RWPE2 (cell line): Measurements from ENCODE around the gene UNCX.

Source experiments
- ATAC-seq: fragments of 200-7000 bp; cut with Tn5 transposase; 3 replicates; pipeline ENCODE4 v1.9.1; 2021; ENCODE audit warnings: low read depth
- DNase-seq: peaks from one replicate; pipeline ENCODE4 v3.0.0-alpha.2; 2020; ENCODE audit warnings: low spot score
- H3K27ac ChIP-seq: fragments of 450-650 bp; 2 replicates; pipeline ENCODE4 v1.5.1; 2017; ENCODE audit warnings: mild to moderate bottlenecking; ENCODE audit not compliant: poor library complexity, severe bottlenecking
- H3K27me3 ChIP-seq: fragments of 250-450 bp; sonication (Bioruptor Pico); 2 replicates; pipeline ENCODE4 v1.5.1; 2021; ENCODE audit warnings: mild to moderate bottlenecking, moderate library complexity; ENCODE audit not compliant: insufficient read depth, poor library complexity, severe bottlenecking
- H3K36me3 ChIP-seq: fragments of 250-450 bp; sonication (Bioruptor Pico); 2 replicates; pipeline ENCODE4 v1.5.1; 2020; ENCODE audit warnings: low read depth, mild to moderate bottlenecking, moderate library complexity
- H3K4me1 ChIP-seq: fragments of 250-450 bp; sonication (Bioruptor Pico); 2 replicates; pipeline ENCODE4 v1.5.1; 2021; ENCODE audit warnings: mild to moderate bottlenecking, moderate library complexity; ENCODE audit not compliant: insufficient read depth, poor library complexity, severe bottlenecking
- H3K4me3 ChIP-seq: fragments of 250-450 bp; sonication (Bioruptor Pico); 2 replicates; pipeline ENCODE4 v1.5.1; 2021; ENCODE audit warnings: mild to moderate bottlenecking, moderate library complexity; ENCODE audit not compliant: severe bottlenecking
- H3K9me3 ChIP-seq: fragments of 250-450 bp; sonication (Bioruptor Pico); 2 replicates; pipeline ENCODE4 v1.5.1; 2021; ENCODE audit warnings: mild to moderate bottlenecking, moderate library complexity; ENCODE audit not compliant: severe bottlenecking
- TF ChIP-seq, protein P1 (sequence below): fragments of 450-650 bp; IDR thresholded peaks from one replicate; pipeline ENCODE4 v1.5.1; 2017; ENCODE audit warnings: mild to moderate bottlenecking, moderate library complexity; ENCODE audit not compliant: poor library complexity, severe bottlenecking

UNCX gene

DNA sequence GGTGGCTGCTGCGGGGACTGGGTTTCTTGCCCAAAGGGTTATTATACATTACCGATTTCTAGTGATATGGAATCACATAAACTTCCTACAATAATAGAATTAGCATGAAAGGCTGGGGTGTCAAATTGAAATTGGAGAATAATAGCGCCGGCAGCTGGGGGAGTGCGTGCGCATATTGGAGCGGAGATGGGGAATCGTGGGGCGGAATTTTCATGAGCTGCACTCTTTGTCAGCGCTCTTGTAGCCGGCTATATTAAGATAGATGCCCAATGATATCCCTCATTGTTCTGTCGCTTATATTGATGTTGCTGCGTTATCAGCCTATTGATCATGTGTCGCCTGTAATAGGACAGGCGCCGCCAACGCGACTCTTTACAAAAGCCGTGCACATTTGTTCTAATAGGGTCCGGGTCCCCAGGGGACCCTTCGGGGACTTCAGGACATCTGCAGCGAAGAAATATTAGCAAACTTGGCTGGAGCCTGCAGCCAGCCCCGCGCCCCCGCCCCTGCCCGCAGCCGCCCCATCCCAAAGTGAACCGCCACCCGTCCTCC, 5.1 kb downstream of the UNCX start:
- Histone ChIP-seq H3K36me3 (no peaks in the 10 kb centered on the region), H3K4me3 (no peak overlapping the region), H3K9me3 (no peaks in the 10 kb centered on the region), H3K27ac (no peak overlapping the region), H3K27me3 (peaks cover 85% of the 10 kb centered on the region), H3K4me1 (no peaks in the 10 kb centered on the region)
- DNase-seq = no peak
- no peak for ATAC-seq
- TF ChIP-seq, protein P1, sequence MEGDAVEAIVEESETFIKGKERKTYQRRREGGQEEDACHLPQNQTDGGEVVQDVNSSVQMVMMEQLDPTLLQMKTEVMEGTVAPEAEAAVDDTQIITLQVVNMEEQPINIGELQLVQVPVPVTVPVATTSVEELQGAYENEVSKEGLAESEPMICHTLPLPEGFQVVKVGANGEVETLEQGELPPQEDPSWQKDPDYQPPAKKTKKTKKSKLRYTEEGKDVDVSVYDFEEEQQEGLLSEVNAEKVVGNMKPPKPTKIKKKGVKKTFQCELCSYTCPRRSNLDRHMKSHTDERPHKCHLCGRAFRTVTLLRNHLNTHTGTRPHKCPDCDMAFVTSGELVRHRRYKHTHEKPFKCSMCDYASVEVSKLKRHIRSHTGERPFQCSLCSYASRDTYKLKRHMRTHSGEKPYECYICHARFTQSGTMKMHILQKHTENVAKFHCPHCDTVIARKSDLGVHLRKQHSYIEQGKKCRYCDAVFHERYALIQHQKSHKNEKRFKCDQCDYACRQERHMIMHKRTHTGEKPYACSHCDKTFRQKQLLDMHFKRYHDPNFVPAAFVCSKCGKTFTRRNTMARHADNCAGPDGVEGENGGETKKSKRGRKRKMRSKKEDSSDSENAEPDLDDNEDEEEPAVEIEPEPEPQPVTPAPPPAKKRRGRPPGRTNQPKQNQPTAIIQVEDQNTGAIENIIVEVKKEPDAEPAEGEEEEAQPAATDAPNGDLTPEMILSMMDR = no peak

DNA sequence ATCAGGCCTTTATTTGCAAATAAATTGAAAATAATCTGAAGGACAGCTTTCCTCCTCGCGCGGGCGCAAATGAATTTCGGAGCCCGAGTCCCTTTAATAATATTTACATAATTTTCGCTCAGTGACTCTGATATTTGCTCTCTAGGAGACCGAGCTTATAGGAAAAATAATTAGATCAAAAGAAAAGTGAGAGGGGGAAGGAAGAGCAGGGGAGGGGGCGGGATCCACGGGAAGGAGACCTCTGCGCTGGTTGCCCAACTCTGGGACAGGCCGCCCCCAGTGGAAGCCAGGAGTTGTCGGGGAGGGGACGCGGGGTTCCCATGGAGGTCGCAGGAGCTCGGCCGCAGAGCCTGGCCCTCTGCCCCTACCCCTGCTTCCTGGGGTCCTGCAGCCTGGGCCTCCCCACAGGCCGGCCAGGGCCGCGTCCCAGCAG, 5.8 kb downstream of the UNCX start:
- DNase-seq (no peak), ATAC-seq (no peak)
- TF ChIP-seq, protein P1 = no peak
- H3K4me1 ChIP-seq = no peaks in the 10 kb centered on the region
- H3K4me3 ChIP-seq = no peak overlapping the region
- H3K27ac ChIP-seq = no peak overlapping the region
- H3K9me3 ChIP-seq = no peaks in the 10 kb centered on the region
- peaks cover 90% of the 10 kb centered on the region for H3K27me3 ChIP-seq
- H3K36me3 ChIP-seq = no peaks in the 10 kb centered on the region

DNA sequence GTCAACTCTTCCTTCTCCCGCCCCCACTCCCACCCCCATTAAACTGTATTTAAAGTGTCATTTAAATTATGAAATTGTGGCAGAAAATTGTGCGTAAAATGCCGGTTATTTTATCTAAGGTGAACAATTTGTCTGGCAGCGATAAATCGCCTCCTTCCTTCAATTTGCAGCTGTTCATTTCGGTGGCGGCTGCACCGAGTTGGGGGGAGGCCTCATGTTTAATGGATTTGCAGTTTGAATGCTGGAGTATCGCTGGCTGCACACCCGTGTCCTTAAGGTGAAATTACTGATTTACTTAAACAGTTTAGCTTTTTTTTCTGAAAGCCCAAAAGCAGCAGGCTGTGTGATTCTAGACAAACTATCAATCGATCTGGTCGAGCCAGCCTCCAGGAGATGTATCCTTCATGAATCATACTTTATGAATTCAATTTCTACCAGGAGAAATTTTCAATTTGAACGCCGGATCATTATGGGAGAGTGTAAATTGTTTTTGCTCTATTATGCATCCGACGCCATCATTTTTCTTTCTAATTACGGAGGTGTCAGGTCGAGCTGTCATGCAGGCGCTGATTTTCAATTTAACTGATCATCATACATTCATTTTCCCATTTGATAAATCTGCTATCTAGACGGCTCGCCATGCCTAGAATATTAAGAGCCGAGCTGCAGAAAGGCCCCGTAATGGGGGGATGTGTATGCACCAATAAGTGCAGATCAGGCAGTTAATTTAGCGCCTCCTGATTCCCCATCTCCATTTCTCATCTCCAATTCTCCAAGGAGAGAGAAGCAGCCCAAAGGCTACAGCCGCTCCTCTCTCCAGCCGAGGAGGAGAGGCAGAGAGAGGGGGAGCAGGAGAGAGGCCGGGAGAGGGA, 6.5 kb downstream of the UNCX start:
- H3K9me3 ChIP-seq = no peaks in the 10 kb centered on the region
- ATAC-seq (no peak), DNase-seq (no peak)
- TF ChIP-seq, protein P1 = no peak
- no peak overlapping the region for H3K4me3 ChIP-seq
- no peak overlapping the region for H3K27ac ChIP-seq
- peaks cover 90% of the 10 kb centered on the region for H3K27me3 ChIP-seq
- no peaks in the 10 kb centered on the region for H3K4me1 ChIP-seq
- H3K36me3 ChIP-seq = no peaks in the 10 kb centered on the region

DNA sequence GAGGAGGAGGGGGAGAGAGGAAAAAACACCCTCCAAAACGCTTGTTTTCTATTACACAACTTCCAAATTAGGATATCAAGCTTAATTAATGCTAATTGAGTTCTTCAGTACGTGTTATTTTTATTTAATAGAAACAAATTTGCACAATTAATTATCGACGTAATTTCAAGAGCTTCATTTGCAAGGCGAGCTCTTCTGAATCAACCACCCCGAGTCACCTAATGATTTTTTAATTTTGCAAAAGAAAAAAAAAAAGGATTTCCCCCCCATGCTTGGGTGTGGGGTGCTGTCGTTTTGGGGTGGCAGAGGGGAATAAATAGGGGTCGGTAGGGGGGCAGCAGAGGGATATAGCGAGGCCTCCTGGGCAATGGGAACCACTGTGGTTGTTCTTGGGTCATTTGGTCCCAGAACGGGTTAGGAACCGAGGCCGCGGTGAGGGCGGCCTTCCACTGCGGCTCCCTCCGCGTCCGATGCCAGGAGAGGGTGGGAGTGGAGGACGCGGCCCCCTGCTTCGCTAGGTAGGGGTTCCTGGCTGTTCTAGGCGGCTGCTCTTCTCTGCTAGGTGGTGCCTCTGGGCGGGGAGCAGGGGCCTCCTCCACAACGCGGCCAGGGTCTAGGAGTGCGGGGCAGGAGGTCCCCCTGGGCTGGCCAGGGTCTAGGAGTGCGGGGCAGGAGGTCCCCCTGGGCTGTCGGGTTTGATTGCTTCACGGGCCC, 7.3 kb downstream of the UNCX start:
- no peaks in the 10 kb centered on the region for H3K36me3 ChIP-seq
- no peak overlapping the region for H3K27ac ChIP-seq
- no peaks in the 10 kb centered on the region for H3K9me3 ChIP-seq
- no peak for DNase-seq
- TF ChIP-seq, protein P1 = no peak
- H3K27me3 ChIP-seq = peaks cover 90% of the 10 kb centered on the region
- H3K4me3 ChIP-seq = no peak overlapping the region
- no peaks in the 10 kb centered on the region for H3K4me1 ChIP-seq
- no peak for ATAC-seq
